ENCODE results near the gene TNFRSF6B. TPM values are rescaled to one million over a fixed set of nuclear protein-coding genes. Genes with fewer than 3 reads are reported as not detected.

TNFRSF6B gene
- total RNA-seq, 1 donor = not detected

DNA sequence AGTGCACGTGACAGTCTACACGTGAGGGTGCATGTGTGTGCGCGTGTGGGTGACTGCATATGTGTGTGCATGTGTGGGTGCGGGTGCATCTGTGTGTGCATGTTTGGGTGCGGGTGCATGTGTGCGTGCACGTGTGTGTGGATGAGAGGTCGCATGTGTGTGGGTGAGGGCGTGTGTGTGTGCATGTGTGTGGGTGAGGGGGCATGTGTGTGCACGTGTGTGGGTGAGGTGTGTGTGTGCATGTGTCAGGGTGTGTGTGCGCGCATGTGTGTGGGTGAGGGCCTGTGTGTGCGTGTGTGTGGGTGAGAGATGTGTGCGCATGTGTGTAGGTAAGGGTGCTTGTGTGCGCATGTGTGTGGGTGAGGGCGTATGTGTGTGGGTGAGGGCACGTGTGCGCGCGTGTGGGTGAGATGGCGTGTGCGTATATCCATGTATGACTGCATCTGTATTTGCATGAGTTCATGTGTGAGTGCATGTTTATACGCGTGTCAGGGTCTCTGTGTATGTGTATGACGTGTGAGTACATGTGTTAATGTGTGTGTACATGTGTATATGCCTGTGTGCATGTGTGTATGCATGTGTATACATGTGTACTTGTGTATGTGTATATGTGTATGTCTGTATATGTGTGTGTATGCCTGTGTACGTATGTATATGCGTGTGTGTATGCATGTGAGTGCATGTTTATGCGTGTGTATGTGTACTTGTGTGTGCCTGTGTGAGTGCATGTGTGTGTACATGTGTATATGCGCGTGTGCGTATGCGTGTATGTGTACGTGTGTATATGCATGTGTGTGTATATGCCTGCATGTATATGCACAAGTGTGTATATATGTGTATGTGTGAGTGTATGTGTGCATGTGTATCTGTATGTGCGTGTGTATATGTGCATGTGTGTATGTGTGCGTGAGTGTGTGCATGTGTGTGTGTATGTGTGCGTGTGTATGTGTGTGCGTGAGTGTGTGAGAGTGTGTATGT, 36.0 kb downstream of the TNFRSF6B start:
- Histone ChIP-seq H3K4me1 (ENCODE audit: insufficient read depth, low read length) (peaks cover 64% of the 10 kb centered on the region), H3K9me3 (ENCODE audit: low read depth, low read length) (no peaks in the 10 kb centered on the region), H3K27me3 (ENCODE audit: insufficient read depth, low read length) (no peaks in the 10 kb centered on the region), H3K4me3 (ENCODE audit: low read length) (no peak overlapping the region)

DNA sequence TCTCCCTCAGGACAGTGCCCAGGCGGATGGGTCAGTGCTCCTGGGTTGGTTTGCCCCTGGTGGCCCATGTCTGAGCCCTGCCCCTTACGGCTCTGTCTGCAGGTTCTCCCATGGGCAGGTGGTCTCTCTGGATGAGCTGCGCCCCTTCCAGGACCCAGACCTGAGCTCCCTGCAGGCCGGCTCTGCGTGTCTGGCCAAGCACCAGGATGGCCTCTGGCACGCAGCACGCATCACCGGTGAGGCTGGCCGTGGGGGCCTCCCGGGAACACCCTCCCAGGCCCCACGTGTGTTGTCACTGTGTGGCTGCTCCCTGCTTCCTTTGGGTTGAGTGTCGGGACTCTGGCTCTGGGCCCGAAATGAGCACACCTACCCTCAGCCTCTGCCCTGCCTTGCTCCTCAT, 36.7 kb downstream of the TNFRSF6B start:
- no peak overlapping the region for H3K4me3 ChIP-seq (ENCODE audit: low read length)
- peaks cover 59% of the 10 kb centered on the region for H3K4me1 ChIP-seq (ENCODE audit: insufficient read depth, low read length)
- H3K27me3 ChIP-seq (ENCODE audit: insufficient read depth, low read length) = no peaks in the 10 kb centered on the region

DNA sequence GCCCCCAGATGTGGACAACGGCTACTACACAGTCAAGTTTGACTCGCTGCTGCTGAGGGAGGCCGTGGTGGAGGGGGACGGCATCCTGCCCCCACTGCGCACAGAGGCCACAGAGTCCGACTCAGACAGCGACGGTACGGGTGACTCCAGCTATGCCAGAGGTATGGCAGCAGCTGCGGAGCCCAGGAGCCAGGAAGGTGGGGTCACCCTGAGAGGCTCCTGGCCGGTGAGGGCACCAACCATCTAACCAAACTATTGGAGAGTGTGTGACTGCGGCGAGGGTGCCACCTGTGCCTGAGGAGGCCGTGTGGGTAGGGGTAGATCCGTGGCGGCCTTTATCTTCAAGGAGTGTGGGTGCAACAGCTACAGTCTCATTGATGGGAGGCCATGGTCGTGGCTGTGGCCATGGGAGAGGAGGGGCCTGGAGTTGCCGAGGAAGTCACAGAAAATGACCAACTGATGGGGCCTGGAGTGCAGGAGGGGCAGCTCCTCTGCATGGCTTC, 37.2 kb downstream of the TNFRSF6B start:
- Histone ChIP-seq H3K27me3 (ENCODE audit: insufficient read depth, low read length) (no peaks in the 10 kb centered on the region), H3K4me1 (ENCODE audit: insufficient read depth, low read length) (peaks cover 59% of the 10 kb centered on the region), H3K4me3 (ENCODE audit: low read length) (no peak overlapping the region)

More for the DNA sequence above, 36.7 kb downstream of the TNFRSF6B start:
- no peaks in the 10 kb centered on the region for H3K9me3 ChIP-seq (ENCODE audit: low read depth, low read length)

DNA sequence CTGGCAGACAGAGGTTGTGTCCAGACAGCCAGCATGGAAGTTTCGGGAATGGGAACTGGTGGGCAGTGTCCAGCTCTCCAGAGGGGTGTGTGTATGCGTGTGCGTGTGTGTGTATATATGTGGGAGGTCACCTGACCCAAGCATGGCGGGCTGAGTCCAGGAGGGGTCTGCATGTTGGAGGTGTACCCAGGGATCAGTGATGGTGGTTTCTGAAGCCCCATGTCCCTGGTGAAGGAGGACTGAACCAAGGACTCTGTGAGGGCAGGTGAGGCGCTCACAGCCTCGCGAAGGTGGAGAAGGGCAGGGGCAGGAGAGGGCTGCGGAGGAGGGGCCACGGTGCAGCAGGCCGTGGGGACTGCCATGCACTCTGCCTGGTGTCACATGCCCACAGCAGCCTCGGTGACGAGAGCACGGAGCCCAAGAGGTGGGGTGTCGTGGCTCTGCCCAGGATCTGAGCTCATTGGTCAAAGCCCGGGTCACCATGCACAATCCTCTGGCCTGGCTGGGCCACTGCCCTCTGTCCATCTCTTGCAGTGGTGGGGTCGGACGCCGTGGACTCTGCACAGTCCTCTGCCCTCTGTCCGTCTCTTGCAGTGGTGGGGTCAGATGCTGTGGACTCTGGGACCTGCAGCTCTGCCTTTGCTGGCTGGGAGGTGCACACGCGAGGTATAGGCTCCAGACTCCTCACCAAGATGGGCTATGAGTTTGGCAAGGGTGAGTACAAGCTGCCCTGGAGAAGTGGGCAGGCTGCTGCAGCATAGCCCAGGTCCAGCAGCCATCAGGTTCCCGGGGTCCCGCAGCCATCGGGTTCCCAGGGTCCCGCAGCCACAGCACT, 37.9 kb downstream of the TNFRSF6B start:
- Histone ChIP-seq H3K4me3 (ENCODE audit: low read length) (no peak overlapping the region), H3K4me1 (ENCODE audit: insufficient read depth, low read length) (peaks cover 59% of the 10 kb centered on the region), H3K27me3 (ENCODE audit: insufficient read depth, low read length) (no peaks in the 10 kb centered on the region), H3K9me3 (ENCODE audit: low read depth, low read length) (no peaks in the 10 kb centered on the region)

More for the DNA sequence above, 37.2 kb downstream of the TNFRSF6B start:
- H3K9me3 ChIP-seq (ENCODE audit: low read depth, low read length) = no peaks in the 10 kb centered on the region

DNA sequence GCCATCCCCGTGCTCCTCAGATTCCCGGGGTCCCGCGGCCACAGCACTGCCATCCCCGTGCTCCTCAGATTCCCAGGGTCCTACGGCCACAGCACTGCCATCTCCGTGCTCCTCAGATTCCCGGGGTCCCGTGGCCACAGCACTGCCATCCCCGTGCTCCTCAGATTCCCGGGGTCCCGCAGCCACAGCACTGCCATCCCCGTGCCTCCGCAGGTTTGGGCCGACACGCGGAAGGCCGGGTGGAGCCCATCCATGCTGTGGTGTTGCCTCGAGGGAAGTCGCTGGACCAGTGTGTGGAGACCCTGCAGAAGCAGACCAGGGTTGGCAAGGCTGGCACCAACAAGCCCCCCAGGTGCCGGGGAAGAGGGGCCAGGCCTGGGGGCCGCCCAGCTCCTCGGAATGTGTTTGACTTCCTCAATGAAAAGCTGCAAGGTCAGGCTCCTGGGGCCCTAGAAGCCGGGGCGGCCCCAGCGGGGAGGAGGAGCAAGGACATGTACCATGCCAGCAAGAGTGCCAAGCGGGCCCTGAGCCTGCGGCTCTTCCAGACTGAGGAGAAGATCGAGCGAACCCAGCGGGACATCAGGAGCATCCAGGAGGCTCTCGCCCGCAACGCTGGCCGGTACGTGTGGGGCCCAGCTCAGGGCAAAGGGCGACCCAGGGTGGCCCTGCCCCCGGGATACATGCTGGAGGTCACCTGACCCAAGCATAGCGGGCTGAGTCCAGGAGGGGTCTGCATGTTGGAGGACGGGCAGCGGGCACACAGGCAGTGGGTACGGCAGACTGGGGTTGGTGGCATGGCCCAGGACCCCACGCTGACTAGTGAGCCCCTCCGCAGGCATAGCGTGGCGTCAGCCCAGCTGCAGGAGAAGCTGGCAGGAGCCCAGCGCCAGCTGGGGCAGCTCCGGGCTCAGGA, 38.8 kb downstream of the TNFRSF6B start:
- H3K9me3 ChIP-seq (ENCODE audit: low read depth, low read length) = no peaks in the 10 kb centered on the region
- peaks cover 50% of the 10 kb centered on the region for H3K4me1 ChIP-seq (ENCODE audit: insufficient read depth, low read length)
- no peaks in the 10 kb centered on the region for H3K27me3 ChIP-seq (ENCODE audit: insufficient read depth, low read length)
- H3K4me3 ChIP-seq (ENCODE audit: low read length) = no peak overlapping the region

DNA sequence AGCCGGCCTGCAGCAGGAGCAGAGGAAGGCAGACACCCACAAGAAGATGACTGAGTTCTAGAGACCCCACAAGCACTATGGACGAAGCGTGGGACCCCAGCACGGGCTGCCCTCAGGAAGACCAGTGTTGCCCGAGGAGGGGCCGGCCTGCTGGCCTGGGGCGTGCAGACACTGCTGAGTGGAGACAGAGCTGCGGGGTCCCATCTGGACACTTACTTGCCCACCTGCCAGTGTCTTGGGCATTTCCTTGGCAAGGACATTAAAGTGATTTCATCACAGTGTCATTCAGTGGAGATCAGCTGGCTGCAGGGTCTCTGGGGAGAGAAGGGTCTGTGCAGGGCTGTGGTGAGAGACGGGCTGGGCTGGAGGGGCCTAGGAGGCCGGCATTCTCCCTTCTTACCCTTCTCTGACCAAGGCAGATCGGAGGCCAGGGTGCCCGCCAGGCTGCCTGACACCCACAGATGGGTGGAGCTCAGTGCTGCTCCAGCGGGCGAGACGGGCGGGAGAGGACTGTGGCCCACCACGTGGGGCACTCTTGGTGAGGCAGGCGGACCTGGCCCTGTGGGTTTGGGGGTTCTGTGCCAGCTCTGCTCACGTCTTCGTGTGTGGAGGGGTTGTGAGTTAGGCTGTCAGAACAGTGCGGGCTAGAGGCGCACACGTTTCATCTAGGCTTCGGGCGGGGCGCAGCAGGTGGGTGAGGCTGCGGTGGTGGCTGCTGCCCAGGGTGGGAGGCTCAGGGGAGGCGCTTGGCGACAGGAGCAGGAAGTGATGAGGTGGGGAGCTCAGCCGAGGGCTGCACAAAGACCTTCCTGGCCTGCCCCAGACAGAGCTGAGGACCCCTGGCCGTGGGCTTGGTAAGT, 39.6 kb downstream of the TNFRSF6B start, which contains the start of gene LIME1:
LIME1 (plus strand) TSS at position 806 of the 860 bp plus-strand sequence. CDS start 886 bp downstream, outside the sequence.
- Histone ChIP-seq H3K9me3 (ENCODE audit: low read depth, low read length) (no peaks in the 10 kb centered on the region), H3K4me1 (ENCODE audit: insufficient read depth, low read length) (peaks cover 48% of the 10 kb centered on the region), H3K4me3 (ENCODE audit: low read length) (peak within 1 kb of the TSS; percentile 54), H3K27me3 (ENCODE audit: insufficient read depth, low read length) (no peaks in the 10 kb centered on the region)

DNA sequence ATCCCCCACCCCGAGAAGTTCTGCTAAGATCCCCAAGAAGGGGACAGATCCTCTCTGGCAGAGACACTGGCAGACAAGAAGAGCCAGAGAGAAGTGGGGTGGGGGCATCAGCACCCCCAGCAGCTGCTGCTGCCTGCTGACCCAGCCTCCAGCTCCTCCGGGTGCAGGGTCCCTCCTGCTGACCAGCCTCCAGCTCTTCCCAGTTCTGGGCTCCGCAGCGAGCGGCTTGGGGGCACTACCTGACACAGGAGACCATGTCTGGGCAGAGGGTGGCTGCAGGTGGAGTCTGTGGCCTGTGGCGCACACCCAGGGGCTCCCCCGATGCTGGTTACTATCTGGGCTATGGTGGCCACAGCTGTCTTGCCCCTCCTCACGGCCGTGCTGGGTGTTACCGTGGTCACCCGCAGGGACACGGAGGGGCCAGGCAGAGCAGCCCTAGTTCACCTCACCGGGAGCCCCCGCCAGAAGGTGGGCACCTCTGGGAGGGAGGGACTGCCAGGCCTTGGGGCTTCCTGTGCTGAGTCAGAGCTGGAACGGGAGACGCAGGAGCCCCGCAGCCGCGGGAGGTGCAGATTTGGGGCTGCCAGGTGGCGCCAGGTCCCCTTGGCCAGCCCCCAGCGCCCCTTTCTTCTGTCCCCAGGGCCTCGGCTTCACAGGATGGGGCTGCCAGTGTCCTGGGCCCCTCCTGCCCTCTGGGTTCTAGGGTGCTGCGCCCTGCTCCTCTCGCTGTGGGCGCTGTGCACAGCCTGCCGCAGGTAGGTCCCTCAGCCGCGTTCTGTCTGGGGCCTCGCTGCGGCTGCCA, 40.6 kb downstream of the TNFRSF6B start:
- peaks cover 47% of the 10 kb centered on the region for H3K4me1 ChIP-seq (ENCODE audit: insufficient read depth, low read length)
- H3K4me3 ChIP-seq (ENCODE audit: low read length) = peak overlapping the region; percentile 54
- no peaks in the 10 kb centered on the region for H3K9me3 ChIP-seq (ENCODE audit: low read depth, low read length)
- no peaks in the 10 kb centered on the region for H3K27me3 ChIP-seq (ENCODE audit: insufficient read depth, low read length)

DNA sequence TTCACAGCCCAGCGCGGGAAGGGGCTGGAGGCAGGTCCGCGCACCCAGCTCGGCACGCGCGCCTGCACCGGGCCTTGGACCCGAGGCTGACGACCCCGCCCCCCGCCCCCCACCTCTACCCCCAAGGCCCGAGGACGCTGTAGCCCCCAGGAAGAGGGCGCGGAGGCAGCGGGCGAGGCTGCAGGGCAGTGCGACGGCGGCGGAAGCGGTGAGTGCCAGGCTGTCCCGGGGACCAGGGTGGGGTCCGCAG, 41.2 kb downstream of the TNFRSF6B start:
- Histone ChIP-seq H3K4me1 (ENCODE audit: insufficient read depth, low read length) (peaks cover 47% of the 10 kb centered on the region), H3K27me3 (ENCODE audit: insufficient read depth, low read length) (no peaks in the 10 kb centered on the region), H3K9me3 (ENCODE audit: low read depth, low read length) (no peaks in the 10 kb centered on the region), H3K4me3 (ENCODE audit: low read length) (peak overlapping the region; percentile 54)

DNA sequence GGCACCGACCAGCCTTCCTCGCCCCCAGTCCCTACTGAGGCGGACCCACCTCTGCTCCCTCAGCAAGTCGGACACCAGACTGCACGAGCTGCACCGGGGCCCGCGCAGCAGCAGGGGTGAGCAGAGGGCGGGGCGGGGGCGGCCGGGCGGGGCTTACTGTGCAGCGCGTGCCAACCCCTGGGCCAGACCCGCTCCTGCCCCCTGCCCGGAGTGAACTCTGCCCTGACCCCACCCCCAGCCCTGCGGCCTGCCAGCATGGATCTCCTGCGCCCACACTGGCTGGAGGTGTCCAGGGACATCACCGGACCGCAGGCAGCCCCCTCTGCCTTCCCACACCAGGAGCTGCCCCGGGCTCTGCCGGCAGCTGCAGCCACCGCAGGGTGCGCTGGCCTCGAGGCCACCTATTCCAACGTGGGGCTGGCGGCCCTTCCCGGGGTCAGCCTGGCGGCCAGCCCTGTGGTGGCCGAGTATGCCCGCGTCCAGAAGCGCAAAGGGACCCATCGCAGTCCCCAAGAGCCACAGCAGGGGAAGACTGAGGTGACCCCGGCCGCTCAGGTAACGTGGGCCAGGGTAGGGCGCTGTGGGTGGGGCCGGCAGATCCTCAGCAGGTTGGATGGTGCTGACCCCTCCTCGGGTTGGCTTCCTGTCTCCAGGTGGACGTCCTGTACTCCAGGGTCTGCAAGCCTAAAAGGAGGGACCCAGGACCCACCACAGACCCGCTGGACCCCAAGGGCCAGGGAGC, 41.7 kb downstream of the TNFRSF6B start:
- Histone ChIP-seq H3K4me1 (ENCODE audit: insufficient read depth, low read length) (peaks cover 47% of the 10 kb centered on the region), H3K27me3 (ENCODE audit: insufficient read depth, low read length) (no peaks in the 10 kb centered on the region), H3K9me3 (ENCODE audit: low read depth, low read length) (no peaks in the 10 kb centered on the region), H3K4me3 (ENCODE audit: low read length) (peak overlapping the region; percentile 22)

DNA sequence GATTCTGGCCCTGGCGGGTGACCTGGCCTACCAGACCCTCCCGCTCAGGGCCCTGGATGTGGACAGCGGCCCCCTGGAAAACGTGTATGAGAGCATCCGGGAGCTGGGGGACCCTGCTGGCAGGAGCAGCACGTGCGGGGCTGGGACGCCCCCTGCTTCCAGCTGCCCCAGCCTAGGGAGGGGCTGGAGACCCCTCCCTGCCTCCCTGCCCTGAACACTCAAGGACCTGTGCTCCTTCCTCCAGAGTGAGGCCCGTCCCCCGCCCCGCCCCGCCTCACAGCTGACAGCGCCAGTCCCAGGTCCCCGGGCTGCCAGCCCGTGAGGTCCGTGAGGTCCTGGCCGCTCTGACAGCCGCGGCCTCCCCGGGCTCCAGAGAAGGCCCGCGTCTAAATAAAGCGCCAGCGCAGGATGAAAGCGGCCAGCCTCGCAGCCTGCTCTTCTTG, 42.3 kb downstream of the TNFRSF6B start:
- H3K4me3 ChIP-seq (ENCODE audit: low read length) = no peak overlapping the region
- H3K27me3 ChIP-seq (ENCODE audit: insufficient read depth, low read length) = no peaks in the 10 kb centered on the region
- H3K4me1 ChIP-seq (ENCODE audit: insufficient read depth, low read length) = peaks cover 47% of the 10 kb centered on the region
- no peaks in the 10 kb centered on the region for H3K9me3 ChIP-seq (ENCODE audit: low read depth, low read length)

DNA sequence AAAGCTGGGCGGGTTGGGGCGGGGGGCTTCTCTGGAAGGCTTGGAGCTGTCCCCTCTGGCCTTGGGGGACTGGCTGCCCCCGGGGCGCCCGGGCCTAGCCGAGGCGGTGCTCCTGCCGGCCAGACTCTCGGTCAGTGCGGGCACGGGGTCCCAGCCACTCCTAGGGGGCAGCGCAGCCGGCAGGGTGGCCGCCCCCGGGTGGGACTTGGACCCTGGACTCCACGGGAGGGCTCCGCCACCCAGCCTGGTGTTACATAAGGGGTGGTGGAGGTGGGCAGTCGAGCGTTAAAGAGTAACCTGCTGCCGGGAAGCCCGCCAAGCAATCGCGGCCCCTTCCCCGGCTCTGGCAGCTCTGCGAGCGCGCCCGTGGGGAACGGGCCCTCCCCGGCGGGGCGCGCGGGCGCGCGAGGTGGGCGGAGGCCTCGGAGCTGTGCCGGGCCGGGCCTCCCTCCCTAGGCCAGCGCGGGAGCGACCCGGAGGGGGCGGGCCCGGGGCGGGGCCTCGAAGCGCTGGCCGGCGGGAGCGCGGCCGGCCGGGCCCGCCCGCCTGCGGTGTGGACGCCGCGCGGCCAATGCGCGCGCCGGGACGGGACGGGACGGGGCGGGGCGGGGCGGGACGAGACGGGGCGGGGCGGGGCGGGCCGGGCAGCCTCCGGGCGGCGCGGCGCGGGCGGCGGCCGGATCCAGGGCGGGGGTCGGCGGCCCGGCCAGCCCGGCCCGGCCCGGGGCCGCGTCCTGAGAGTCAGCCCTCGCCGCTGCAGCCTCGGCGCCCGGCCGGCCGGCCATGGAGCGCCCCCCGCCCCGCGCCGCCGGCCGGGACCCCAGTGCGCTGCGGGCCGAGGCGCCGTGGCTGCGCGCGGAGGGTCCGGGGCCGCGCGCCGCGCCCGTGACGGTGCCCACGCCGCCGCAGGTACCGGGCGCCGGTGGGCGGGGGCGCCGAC, 42.9 kb downstream of the TNFRSF6B start, which contains the start of gene SLC2A4RG:
SLC2A4RG (plus strand) TSS at position 647 of the 940 bp plus-strand sequence; CDS start at position 784, 137 bp downstream.
- Histone ChIP-seq H3K27me3 (ENCODE audit: insufficient read depth, low read length) (no peaks in the 10 kb centered on the region), H3K4me1 (ENCODE audit: insufficient read depth, low read length) (peaks cover 47% of the 10 kb centered on the region), H3K9me3 (ENCODE audit: low read depth, low read length) (no peaks in the 10 kb centered on the region), H3K4me3 (ENCODE audit: low read length) (peak within 1 kb of the TSS; percentile 39)
